Stimulated activated CD8-positive, alpha-beta memory T cell treated with anti-CD3 and anti-CD28 coated beads, Interleukin-15, amount 100 ng/mL, for 24 hours (primary cell): Measurements from ENCODE around the gene ELOA.
"Not testable (repeated sequence)": the region's sequence is repeated elsewhere in the genome, so short reads cannot be mapped to it uniquely, and the experiment has no call there.

Experiments
- DNase-seq: peaks from one replicate; pipeline ENCODE4 v3.0.0-alpha.2; 2020; ENCODE audit warnings: low read depth

ELOA gene

GRCh38 chr1:23743287-23744152 lies at the start of gene ELOA:
Gene ELOA (plus strand): TSS chr1:23743471. CDS start chr1:23743504, 33 bp downstream.
- DNase-seq: peak; percentile 50

- no peak for DNase-seq
Measured at GRCh38 chr1:23693599-23693998, 49.7 kb upstream of the ELOA start.

GRCh38 chr1:23694371-23694770 lies 48.9 kb upstream of the ELOA start:
- DNase-seq: no peak

GRCh38 chr1:23695667-23696066 lies 47.6 kb upstream of the ELOA start:
- no peak for DNase-seq

GRCh38 chr1:23696335-23696989 lies 46.8 kb upstream of the ELOA start:
- DNase-seq: no peak

- DNase-seq: no peak
Measured at GRCh38 chr1:23698466-23698865, 44.8 kb upstream of the ELOA start.

GRCh38 chr1:23699280-23700179 lies 43.7 kb upstream of the ELOA start:
- DNase-seq: no peak

GRCh38 chr1:23701310-23701709 lies 42.0 kb upstream of the ELOA start:
- DNase-seq: no peak

- no peak for DNase-seq
Measured at GRCh38 chr1:23701996-23702395, 41.3 kb upstream of the ELOA start.

- no peak for DNase-seq
Measured at GRCh38 chr1:23704834-23705495, 38.3 kb upstream of the ELOA start.

- no peak for DNase-seq
Measured at GRCh38 chr1:23709229-23709628, 34.0 kb upstream of the ELOA start.

- DNase-seq: no peak
Measured at GRCh38 chr1:23718482-23718881, 24.8 kb upstream of the ELOA start.

GRCh38 chr1:23719162-23719820 lies 24.0 kb upstream of the ELOA start:
- no peak for DNase-seq

GRCh38 chr1:23720256-23720995 lies 22.8 kb upstream of the ELOA start:
- no peak for DNase-seq

- DNase-seq: no peak
Measured at GRCh38 chr1:23722652-23723051, 20.6 kb upstream of the ELOA start.

- no peak for DNase-seq
Measured at GRCh38 chr1:23726686-23727085, 16.6 kb upstream of the ELOA start.

GRCh38 chr1:23727362-23727811 lies 15.9 kb upstream of the ELOA start:
- DNase-seq: no peak

GRCh38 chr1:23732363-23733224 lies 10.7 kb upstream of the ELOA start:
- DNase-seq: no peak

- not testable (repeated sequence) for DNase-seq
Measured at GRCh38 chr1:23733281-23733680, 10.0 kb upstream of the ELOA start.
